ENCODE measurements around the gene P2RX2. TPM values are rescaled to one million over a fixed set of nuclear protein-coding genes. Genes with fewer than 3 reads are reported as not detected.

Gene P2RX2
- total RNA-seq, 4 donors from 2014 or later: 0.47 to 3.9 (median 3.3) TPM

GRCh38 chr12:132668191-132669088, 49.9 kb downstream of the P2RX2 start:
- Histone ChIP-seq H3K4me1 (no peaks in the 10 kb centered on the region), H3K4me3 (no peak overlapping the region), H3K36me3 (peaks cover 0 to 100% of the 10 kb centered on the region in 2 donors), H3K27ac (no peak overlapping the region), H3K27me3 (no peaks in the 10 kb centered on the region), H3K9me3 (no peaks in the 10 kb centered on the region)
- no peak for TF ChIP-seq CTCF (IDR thresholded peaks at IDR 0.05)
- no peak for TF ChIP-seq EP300 (IDR thresholded peaks at IDR 0.05)
- TF ChIP-seq POLR2A (IDR thresholded peaks at IDR 0.05): no peak
- no peak for TF ChIP-seq POLR2AphosphoS5 (IDR thresholded peaks at IDR 0.05)
- no peak for ATAC-seq
- WGBS, 2 donors (ENCODE audit: low coverage in 1 of 2): 89 to 100% methylated on average over 1 to 7 of the region's 30 CpGs

GRCh38 chr12:132669166-132669879, 50.7 kb downstream of the P2RX2 start:
- Histone ChIP-seq H3K4me1 (no peaks in the 10 kb centered on the region), H3K9me3 (no peaks in the 10 kb centered on the region), H3K27me3 (no peaks in the 10 kb centered on the region), H3K4me3 (no peak overlapping the region), H3K36me3 (peaks cover 0 to 100% of the 10 kb centered on the region in 2 donors), H3K27ac (no peak overlapping the region)
- 88 to 89% methylated on average over 9 to 17 of the region's 17 CpGs for WGBS, 2 donors (ENCODE audit: low coverage in 1 of 2)
- no peak for ATAC-seq
- TF ChIP-seq CTCF (IDR thresholded peaks at IDR 0.05) (no peak), POLR2AphosphoS5 (IDR thresholded peaks at IDR 0.05) (no peak), EP300 (IDR thresholded peaks at IDR 0.05) (no peak), POLR2A (IDR thresholded peaks at IDR 0.05) (no peak)

Small RNAs within 50 kb of the gene (small RNA-seq; reads per million reads assigned to genes)
- gene MIR6763: 0 reads per million in 4 donors

Other genes with a start within 250 kb of the P2RX2 start
- 10 to 100 TPM in 2 of 4 donors, 1 to 10 TPM in 2; 8.5 to 24.7 (median 15.5) TPM for gene FBRSL1, start 128.6 kb upstream of the P2RX2 start, total RNA-seq
- not detected for gene LRCOL1, start 8.2 kb upstream of the P2RX2 start, total RNA-seq
- 10 to 100 TPM in 3 of 4 donors, 1 to 10 TPM in 1; 7.2 to 63.8 (median 23.3) TPM for gene POLE, start 68.6 kb downstream of the P2RX2 start, total RNA-seq
- 10 to 100 TPM; 31.9 to 68.8 (median 55.4) TPM for gene PXMP2, start 68.8 kb downstream of the P2RX2 start, total RNA-seq
- 10 to 100 TPM; 23.8 to 29.6 (median 26.1) TPM for gene PGAM5, start 92.1 kb downstream of the P2RX2 start, total RNA-seq
- 10 to 100 TPM; 33.1 to 61.5 (median 49.9) TPM for gene ANKLE2, start 143.1 kb downstream of the P2RX2 start, total RNA-seq
- 100 to 1,000 TPM in 1 of 4 donors, 10 to 100 TPM in 3; 54.8 to 126 (median 74.1) TPM for gene GOLGA3, start 210.1 kb downstream of the P2RX2 start, total RNA-seq